Measurements from ENCODE around the gene PRMT9.

Gene PRMT9

DNA sequence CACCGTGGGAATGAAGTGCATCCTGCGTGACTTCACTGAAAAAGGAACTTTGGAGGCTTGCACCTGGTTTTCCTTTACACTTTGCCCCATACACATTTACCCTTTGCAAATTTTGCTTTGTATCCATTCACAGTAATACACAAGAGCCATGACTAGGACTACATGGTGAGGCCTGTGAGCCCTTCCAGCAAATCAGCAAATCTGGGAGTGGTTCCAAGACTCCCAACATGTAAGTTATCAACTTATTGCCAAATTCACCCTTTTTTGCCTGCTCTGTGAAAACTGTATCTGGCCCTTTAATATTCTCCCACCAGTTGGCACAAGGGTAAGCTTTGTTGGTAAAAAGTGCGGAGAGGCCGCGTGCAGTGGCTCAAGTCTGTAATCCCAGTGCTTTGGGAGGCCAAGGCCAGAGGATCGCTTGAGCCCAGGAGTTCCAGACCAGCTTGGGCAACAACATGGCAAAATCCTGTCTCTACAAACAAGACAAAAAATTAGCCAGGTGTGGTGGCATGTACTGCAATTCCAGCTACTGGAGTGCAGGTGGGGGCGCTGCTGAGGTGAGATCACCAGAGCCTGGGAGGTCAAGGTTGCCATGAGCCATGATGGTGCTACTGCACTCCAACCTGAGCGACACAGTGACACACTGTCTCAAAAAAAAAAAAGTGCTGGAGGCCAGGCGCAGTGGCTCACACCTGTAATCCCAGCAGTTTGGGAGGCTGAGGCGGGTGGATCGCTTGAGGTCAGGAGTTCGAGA, 5.0 kb downstream of the PRMT9 start:
- no peak for DNase-seq (ENCODE audit: low read depth)

GRCh38 chr4:147678106-147678505, 5.9 kb downstream of the PRMT9 start:
- DNase-seq (ENCODE audit: low read depth), result no peak

- DNase-seq (ENCODE audit: low read depth), result no peak
Observed at GRCh38 chr4:147674496-147674895, 9.5 kb downstream of the PRMT9 start.

GRCh38 chr4:147674073-147674472, 9.9 kb downstream of the PRMT9 start:
- no peak for DNase-seq (ENCODE audit: low read depth)

DNA sequence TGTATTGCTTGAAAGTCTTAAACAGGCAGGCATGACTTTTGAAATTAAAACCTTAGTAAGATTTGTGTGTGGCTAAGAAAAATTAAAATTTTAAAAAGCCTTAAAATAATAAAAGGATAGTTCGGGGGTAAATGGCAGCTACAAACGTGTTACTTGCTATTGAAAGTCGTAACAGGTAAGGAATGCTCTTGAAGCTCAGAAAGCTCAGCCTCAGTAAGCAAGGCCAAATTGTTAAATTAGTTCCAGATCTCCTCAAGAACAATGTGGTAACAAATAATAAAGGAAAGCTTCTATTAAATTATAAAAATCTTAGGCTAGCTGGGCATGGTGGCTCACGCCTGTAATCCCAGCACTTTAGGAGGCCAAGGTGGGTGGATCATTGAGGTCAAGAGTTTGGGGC, 25.5 kb downstream of the PRMT9 start:
- no peak for DNase-seq (ENCODE audit: low read depth)

DNA sequence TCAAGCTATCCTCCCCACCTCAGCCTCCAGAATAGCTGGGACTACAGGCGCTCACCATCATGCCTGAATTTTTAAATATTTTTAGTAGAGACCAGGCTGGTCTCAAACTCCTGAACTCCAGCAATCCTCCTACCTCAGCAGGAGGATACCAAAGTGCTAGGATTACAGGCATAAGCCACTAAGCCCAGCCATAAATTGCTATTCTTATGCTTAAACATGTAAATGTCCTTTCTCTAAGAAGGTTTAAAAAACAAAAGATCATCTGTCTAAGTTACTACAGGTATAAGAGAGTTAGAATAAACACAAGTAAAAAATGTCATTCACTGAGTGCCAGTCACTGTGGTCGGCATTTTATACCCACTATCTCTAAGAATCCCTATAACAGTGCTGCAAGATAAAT, 28.3 kb downstream of the PRMT9 start:
- no peak for DNase-seq (ENCODE audit: low read depth)

GRCh38 chr4:147651563-147651962, 32.4 kb downstream of the PRMT9 start:
- DNase-seq (ENCODE audit: low read depth), result no peak

GRCh38 chr4:147648656-147649055, 35.3 kb downstream of the PRMT9 start:
- DNase-seq (ENCODE audit: low read depth), result no peak

DNA sequence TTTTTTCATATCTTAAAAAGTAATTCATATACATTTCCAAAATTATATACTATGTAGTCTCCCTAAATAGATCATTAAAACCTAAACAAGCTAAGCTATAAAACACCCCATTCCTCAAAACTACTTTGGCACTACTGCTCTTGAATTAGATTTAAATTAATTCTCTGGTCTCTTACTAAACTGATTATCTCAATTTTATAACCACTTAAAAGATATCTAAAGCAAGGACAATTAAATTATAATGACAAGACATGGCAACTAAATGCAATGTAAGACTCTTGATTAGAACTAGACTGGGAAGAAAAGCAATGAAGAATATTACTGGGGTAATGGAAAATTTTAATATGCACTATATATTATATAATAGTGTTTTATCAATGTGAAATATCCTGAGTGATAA, 38.9 kb downstream of the PRMT9 start:
- DNase-seq (ENCODE audit: low read depth), result no peak

DNA sequence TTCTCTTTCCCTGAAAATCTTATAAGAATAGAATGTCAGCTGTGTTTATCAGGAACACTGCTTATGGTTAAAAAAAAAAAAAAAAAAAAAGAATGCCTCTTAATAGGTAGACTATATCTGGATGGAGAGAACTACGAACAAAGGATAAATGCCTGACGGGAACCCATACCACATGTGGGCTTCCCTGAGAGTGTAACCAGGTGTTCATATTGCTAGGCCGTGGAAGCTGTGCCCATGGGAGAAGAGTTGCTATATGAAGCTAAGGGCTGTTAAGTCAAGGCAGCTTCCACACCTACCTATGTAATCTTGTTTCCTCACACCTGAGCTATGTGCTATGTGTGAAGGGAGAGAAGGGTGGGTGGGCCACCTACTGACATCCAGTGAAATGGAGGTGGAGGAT, 39.5 kb downstream of the PRMT9 start:
- DNase-seq (ENCODE audit: low read depth), result no peak

GRCh38 chr4:147643616-147644015, 40.3 kb downstream of the PRMT9 start:
- no peak for DNase-seq (ENCODE audit: low read depth)

- DNase-seq (ENCODE audit: low read depth), result no peak
Observed at GRCh38 chr4:147640331-147640730, 43.6 kb downstream of the PRMT9 start.

DNA sequence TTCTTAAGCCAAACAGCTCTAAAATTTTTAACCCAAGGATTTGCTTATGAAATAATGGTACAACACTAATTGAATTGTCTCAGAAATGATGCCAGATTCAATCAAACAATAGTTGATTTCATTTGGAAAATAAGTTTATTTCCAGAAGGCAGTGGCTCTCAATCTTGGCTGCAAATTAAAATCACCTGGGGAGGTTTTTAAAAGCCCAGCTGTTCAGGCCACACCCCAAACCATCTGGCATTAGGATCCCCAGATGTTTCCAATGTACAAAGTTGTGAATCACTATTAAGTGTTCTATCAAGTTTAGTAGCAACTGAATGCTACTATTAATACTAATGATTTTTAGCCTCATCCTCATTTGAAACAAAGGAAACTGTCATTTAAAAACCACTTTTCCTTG, 44.6 kb downstream of the PRMT9 start:
- DNase-seq (ENCODE audit: low read depth), result no peak

DNA sequence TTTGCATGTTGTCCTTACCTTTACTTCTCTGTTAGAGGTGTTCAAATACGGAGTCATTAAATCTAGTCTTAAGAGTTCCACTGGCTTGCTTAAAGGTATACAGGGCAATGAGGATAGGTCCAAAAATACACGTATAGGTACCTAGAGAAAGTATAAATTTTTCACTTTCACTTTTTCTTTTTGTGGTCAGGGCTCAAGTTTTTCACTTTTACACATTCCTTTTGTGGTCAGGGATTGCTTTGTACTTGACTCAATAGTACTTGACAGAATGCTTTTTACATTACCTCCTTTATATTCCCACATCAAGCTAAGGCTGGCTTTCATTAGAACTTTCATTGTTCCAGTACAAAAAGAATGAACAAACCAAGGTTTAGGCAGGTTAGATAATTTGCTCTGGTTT, 45.0 kb downstream of the PRMT9 start:
- DNase-seq (ENCODE audit: low read depth), result no peak

DNA sequence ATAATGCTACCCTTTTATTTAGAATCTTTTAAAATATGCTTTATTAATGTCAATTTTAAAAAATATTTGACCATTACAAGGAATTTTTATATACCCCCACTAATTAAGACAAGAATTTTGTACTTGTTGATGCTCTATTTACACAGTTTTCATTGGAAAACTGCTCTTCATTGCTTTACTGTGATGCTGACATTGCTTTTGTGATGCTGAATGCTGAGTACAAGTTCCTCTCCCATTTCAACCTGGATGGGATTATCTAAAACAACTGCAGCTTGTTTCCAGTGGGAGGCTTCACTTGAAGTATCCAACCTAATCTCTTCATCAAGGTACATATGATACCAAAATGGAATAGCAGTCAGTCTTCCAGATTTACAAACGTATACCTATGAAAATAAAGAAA, 45.6 kb downstream of the PRMT9 start:
- DNase-seq (ENCODE audit: low read depth), result no peak

- DNase-seq (ENCODE audit: low read depth), result no peak
Observed at GRCh38 chr4:147635348-147635747, 48.6 kb downstream of the PRMT9 start.

GRCh38 chr4:147633643-147634042, 50.3 kb downstream of the PRMT9 start:
- DNase-seq (ENCODE audit: low read depth), result no peak

- DNase-seq (ENCODE audit: low read depth), result no peak
Observed at GRCh38 chr4:147633113-147633512, 50.9 kb downstream of the PRMT9 start.

- DNase-seq (ENCODE audit: low read depth), result no peak
Observed at GRCh38 chr4:147629783-147630730, 53.9 kb downstream of the PRMT9 start.

GRCh38 chr4:147628415-147628814, 55.5 kb downstream of the PRMT9 start:
- DNase-seq (ENCODE audit: low read depth), result no peak

GRCh38 chr4:147626903-147627302, 57.1 kb downstream of the PRMT9 start:
- DNase-seq (ENCODE audit: low read depth), result no peak

GRCh38 chr4:147625733-147626132, 58.2 kb downstream of the PRMT9 start:
- no peak for DNase-seq (ENCODE audit: low read depth)

GRCh38 chr4:147620315-147620714, 63.6 kb downstream of the PRMT9 start:
- DNase-seq (ENCODE audit: low read depth), result no peak
